Measurements from ENCODE around the gene SP1.

SP1 gene

DNA sequence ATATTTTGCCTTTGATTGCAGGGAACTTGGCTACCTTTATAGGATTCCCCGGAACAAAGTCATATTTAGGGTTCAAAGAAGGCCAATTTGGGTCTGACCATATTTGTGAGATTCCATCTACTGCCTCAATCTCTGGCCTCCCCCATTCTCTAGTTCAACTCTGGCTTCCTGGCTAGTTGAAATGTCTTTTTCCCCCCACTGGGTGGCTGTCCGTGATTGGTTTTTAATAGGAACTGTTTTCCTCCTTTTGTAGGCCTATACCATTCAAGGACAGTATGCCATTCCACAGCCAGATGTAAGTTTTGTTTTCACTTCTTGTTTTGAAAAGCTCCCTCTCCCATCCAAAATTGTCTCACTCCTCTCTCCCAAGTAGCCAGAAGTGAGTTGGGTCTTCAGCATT is 85.7 kb downstream of the SP1 start:
- Histone ChIP-seq H3K9me3 (ENCODE audit: low read length) (no peaks in the 10 kb centered on the region), H3K4me3 (ENCODE audit: low read depth, low read length, poor library complexity, severe bottlenecking) (no peak overlapping the region), H3K79me2 (ENCODE audit: insufficient read depth, low read length) (no peaks in the 10 kb centered on the region), H2AFZ (ENCODE audit: low read length) (no peak overlapping the region), H3K27me3 (ENCODE audit: insufficient read depth, low read length) (no peaks in the 10 kb centered on the region), H3K9ac (ENCODE audit: low read length) (no peak overlapping the region), H3K27ac (ENCODE audit: low read depth, low read length, poor library complexity, severe bottlenecking) (no peak overlapping the region), H3K4me1 (ENCODE audit: insufficient read depth, low read length, severe bottlenecking) (no peaks in the 10 kb centered on the region), H3F3A (ENCODE audit: insufficient read depth, low read length) (no peaks in the 10 kb centered on the region), H3K36me3 (ENCODE audit: insufficient read depth, low read length) (peaks cover 100% of the 10 kb centered on the region), H3K4me2 (ENCODE audit: low read length) (no peak overlapping the region), H4K20me1 (ENCODE audit: insufficient read depth, low read length) (no peaks in the 10 kb centered on the region), H3K9me2 (ENCODE audit: low read depth, low read length) (no peaks in the 10 kb centered on the region)
- TF ChIP-seq CTCF (IDR thresholded peaks at IDR 0.05; ENCODE audit: low read length) (no peak), EZH2 (IDR thresholded peaks at IDR 0.05; ENCODE audit: borderline replicate concordance, low read length) (no peak)
